GM18870 (cell line): ENCODE results near the gene NR5A2.

Experiments used
- ATAC-seq: cut with Tn5 transposase; IDR thresholded peaks from one replicate; pipeline ENCODE4 v1.9.1; 2021; ENCODE audit warnings: moderate library complexity; ENCODE audit not compliant: unreplicated experiment

NR5A2 gene

GRCh38 chr1:200035956-200036618 is 8.6 kb downstream of the NR5A2 start:
- no peak for ATAC-seq

DNA sequence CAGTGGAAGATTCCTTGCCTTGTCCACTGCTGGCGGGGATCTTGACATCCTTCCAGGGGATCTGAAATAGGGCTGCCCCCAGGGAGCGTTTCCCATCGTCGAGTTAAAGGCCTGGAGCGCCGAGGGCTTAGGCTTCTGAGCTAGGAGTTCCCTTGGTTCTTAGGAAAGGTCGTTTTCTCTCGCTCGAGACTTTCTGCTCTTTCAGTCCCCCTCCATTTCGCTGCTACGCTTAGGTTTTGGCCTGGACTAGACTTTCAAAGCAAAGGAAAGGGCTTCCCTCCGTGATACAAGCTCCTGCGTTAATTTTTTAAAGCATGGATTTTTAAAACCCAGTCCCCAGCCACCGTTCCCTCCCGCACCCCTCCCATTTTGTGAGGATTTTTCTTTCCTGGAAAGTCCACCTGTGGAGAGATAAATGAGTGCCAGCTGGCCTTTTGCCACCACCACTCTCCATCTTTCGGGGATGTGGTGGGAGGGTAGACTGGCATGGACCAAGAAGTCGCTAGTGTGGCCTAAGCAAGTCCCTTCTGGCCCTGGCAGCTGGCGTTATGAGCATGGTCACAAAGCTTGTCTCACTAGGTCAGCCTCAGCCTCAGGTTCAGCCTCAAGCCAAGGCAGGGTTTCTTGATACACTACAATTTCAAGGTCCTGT is 9.2 kb downstream of the NR5A2 start:
- no peak for ATAC-seq

DNA sequence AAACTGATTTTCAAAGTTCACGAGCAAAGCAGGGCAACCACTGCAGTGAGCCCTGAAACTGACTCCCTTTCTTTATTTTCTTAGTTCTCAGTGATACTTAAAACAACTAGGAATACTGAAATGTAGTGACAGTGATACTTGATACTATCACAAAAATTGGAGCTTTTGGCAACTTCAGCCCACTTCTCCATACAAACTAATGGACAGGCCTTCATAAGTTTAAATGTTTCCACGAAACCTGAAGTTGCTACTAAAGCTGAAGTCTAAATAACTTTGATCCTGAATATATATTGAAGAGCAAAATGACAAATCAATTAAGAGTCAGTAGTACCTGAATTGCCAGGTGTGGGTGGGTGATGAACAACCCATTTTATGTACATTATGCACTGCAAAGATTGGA is 10.0 kb downstream of the NR5A2 start:
- no peak for ATAC-seq

GRCh38 chr1:200037904-200038303 is 10.4 kb downstream of the NR5A2 start:
- ATAC-seq, result no peak

- ATAC-seq, result no peak
These were observed 10.9 kb downstream of the NR5A2 start for GRCh38 chr1:200038325-200038980.

GRCh38 chr1:200038981-200039848 is 11.7 kb downstream of the NR5A2 start:
- ATAC-seq, result no peak

DNA sequence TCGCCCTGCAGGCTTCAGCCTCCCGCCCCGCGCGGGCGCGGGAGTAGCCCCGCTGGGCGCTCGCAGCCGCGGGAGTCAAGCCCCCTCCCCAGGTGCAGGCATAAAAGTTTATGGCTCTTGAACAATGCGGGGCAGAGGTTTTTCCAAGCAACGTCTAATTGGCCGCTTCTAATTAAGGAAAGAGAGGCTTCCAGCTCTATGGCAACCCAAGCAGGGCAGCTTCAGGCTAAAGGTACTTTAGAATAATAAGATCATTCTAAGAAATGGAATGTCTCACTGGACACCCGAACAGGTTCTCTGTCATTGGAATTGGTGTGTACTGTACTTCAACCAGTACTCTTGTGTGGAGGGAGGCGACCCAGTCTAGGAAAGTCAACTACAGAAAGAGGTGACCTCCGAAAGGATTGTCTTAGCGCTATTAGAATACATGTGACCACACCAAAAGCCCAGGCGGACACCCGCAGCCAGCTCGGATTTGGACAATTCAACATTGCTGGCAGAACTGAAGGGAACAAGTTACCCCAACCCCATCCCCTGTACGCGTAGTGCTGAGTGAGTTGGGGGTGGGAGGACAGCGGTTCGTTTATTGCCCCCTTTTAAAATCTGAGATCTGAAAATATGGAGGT is 12.5 kb downstream of the NR5A2 start:
- ATAC-seq, result no peak

GRCh38 chr1:200040481-200041138 is 13.1 kb downstream of the NR5A2 start:
- no peak for ATAC-seq

DNA sequence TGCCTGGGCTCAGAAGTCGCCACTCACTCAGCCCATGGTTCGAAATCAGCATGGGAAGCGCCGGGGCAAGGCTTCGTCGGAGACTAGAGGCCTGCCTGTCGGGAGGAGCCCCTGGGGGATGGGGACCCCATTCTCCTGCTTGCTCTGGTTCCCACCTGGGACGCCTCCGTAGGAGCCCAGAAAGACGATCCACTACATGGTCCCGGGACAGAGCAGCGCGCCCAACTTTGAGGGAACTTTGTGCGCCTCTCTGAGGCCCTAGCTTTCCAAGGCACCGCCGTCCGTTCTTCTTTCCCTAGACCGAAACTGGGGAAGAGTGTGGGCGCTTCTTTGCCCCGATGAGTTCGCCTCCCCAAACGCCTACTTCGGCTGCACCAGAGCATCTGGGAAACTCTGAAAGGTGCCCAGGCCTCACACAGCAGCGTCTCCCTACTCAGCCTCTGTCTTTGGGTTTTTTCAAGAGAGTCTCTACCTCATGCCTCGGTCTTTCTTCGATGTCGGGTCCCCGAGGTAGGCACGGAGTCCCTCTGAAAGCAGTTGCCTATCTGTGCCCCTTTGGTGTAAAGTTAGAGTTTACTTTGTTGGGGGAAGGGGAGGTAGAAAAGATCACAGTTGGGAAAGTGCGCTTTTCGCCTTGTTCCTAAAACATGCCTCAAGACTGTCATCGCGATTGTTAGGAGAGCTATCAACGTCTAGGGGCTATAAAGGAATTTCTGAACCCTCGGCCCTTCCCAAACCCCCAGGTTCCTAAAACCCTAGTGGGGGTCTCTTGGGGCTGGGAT is 14.0 kb downstream of the NR5A2 start:
- no peak for ATAC-seq

- ATAC-seq, result no peak
These were observed 14.6 kb downstream of the NR5A2 start for GRCh38 chr1:200042119-200042551.

GRCh38 chr1:200042552-200043335 is 15.2 kb downstream of the NR5A2 start:
- no peak for ATAC-seq

GRCh38 chr1:200043336-200043668 is 15.8 kb downstream of the NR5A2 start:
- ATAC-seq, result no peak

GRCh38 chr1:200046115-200046514 is 18.6 kb downstream of the NR5A2 start:
- ATAC-seq, result no peak

DNA sequence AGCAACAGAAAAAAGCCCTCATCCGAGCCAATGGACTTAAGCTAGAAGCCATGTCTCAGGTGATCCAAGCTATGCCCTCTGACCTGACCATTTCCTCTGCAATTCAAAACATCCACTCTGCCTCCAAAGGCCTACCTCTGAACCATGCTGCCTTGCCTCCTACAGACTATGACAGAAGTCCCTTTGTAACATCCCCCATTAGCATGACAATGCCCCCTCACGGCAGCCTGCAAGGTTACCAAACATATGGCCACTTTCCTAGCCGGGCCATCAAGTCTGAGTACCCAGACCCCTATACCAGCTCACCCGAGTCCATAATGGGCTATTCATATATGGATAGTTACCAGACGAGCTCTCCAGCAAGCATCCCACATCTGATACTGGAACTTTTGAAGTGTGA is 20.7 kb downstream of the NR5A2 start:
- ATAC-seq, result no peak

GRCh38 chr1:200049810-200050209 is 22.3 kb downstream of the NR5A2 start:
- no peak for ATAC-seq

GRCh38 chr1:200051620-200052019 is 24.1 kb downstream of the NR5A2 start:
- ATAC-seq, result no peak

DNA sequence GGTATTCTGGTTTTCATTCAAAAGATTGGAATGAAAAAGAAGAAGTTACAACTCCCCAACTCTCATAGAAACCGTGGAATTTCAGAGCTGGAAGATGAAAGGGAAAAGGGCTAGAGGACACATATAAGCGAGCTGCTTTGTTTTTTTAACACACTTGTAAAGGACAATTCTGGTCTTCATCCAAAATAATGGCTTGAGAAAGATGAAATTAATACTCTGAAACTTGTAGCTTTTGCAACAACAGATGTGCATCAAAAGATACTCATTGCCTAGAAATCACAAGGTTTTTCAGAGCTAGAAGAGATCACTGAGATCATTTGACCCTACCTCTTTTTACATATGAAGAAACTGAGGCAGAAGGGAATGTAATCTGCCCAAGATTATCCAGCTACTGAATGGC is 25.6 kb downstream of the NR5A2 start:
- no peak for ATAC-seq

DNA sequence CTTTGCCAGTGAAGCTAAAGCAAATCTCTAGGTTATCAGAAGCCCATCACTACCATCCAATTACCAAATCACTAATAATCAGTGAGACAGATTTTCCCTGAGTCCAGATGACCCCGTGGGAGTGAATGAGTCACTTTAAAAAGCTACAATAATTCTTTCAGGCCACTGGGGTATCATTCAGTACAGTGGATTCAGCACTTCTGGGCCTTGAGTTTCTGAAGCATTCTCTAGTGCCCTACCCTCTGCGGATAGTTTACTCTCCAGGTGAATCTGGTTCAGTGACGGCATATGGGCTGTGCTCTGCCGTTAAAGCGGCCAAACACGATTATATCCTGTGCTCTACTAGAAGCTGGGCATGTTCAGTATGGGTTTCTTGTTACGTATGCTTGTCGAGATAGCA is 26.1 kb downstream of the NR5A2 start:
- no peak for ATAC-seq

DNA sequence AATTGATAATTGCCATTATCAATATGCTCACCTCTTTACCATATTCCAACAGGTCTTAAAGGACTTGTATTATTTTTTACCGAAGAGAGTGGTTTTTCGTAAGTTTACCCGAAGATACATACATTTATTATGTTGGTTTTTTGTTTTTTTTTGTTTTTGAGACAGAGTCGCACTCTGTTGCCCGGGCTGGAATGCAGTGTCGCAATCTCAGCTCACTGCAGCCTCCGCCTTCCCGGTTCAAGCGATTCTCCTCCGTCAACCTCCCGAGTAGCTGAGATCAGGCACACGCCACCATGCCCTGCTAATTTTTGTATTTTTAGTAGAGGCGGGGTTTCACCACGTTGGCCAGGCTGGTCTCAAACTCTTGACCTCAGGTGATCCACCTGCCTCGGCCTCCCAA is 30.8 kb downstream of the NR5A2 start:
- no peak for ATAC-seq
